Kidney (tissue), 14 donors: ENCODE results near the gene LAMA5. TPM values are rescaled to one million over a fixed set of nuclear protein-coding genes. Genes with fewer than 3 reads are reported as not detected.

Experiments used
- DNase-seq, 5 donors: peaks; one replicate each; pipeline ENCODE4 v3.0.0-alpha.2; 2013 to 2020
- FAIRE-seq: peaks from 2 replicates; lab custom pipeline; 2012; peaks lifted over from hg19 to GRCh38; lab: Jason Lieb, UNC
- H3K27ac ChIP-seq, 2 donors: one replicate each; pipeline ENCODE4 v1.7.0; 2013; ENCODE audit warnings: low read depth in 2 of 2, low read length in 2 of 2, inconsistent platforms in 1 of 2
- H3K27me3 ChIP-seq: one replicate; pipeline ENCODE4 v1.7.1; 2013; ENCODE audit warnings: low read length, inconsistent platforms; ENCODE audit not compliant: control insufficient read depth, insufficient read depth
- H3K36me3 ChIP-seq, 3 donors: one replicate each; pipeline versions ENCODE4 v1.7.0 to v1.7.1; 2013; ENCODE audit warnings: low read length in 3 of 3, control low read depth in 1 of 3, inconsistent platforms in 1 of 3; ENCODE audit not compliant: insufficient read depth in 3 of 3, control insufficient read depth in 2 of 3
- H3K4me1 ChIP-seq, 3 donors: one replicate each; pipeline versions ENCODE4 v1.7.0 to v1.7.1; 2013; ENCODE audit warnings: low read length in 3 of 3, inconsistent platforms in 1 of 3, low read depth in 1 of 3; ENCODE audit not compliant: control insufficient read depth in 2 of 3, insufficient read depth in 2 of 3
- H3K4me3 ChIP-seq, 3 donors: one replicate each; pipeline versions ENCODE4 v1.7.0 to v1.8.1; 2013; ENCODE audit warnings: low read length in 3 of 3, control low read depth in 1 of 3, inconsistent platforms in 1 of 3
- H3K9ac ChIP-seq, 3 donors: one replicate each; pipeline versions ENCODE4 v1.7.0 to v1.7.1; 2013; ENCODE audit warnings: low read length in 3 of 3, control low read depth in 1 of 3, inconsistent platforms in 1 of 3
- H3K9me3 ChIP-seq, 3 donors: one replicate each; pipeline versions ENCODE4 v1.7.0 to v1.7.1; 2013; ENCODE audit warnings: low read length in 3 of 3, control low read depth in 1 of 3, inconsistent platforms in 1 of 3; ENCODE audit not compliant: control insufficient read depth in 2 of 3, insufficient read depth in 1 of 3
- intact Hi-C: fragments of 100-400 bp; cut with DNase I; formaldehyde crosslinking; loops from one replicate; pipeline ENCODE4 v1.11.1; 2022
- polyA plus RNA-seq: library from polyadenylated mRNA; stranded (reverse); fragments of 350-450 nt; fragmentation: Illumina TruSeq; extraction: RNeasy Lipid Tissue Mini Kit (QIAGEN cat#74804); gene quantifications from one replicate; pipeline ENCODE4 v1.2.3, GENCODE V29; 2014; ENCODE audit warnings: low read depth, low replicate concordance; ENCODE audit not compliant: insufficient read depth
- total RNA-seq: library from RNA; stranded (reverse); fragmentation: NEBNext Ultra II Directional; extraction: Animal tissue kit (Norgen Biotek cat#: 25700); gene quantifications from one replicate; pipeline ENCODE4 v1.2.1, GENCODE V29; 2021
- TF ChIP-seq, protein P1 (sequence below): IDR thresholded peaks from 3 replicates; pipeline ENCODE4 v1.5.1; 2012; ENCODE audit warnings: mild to moderate bottlenecking, moderate library complexity, borderline replicate concordance; ENCODE audit not compliant: insufficient read depth; ENCODE audit errors: extremely low read depth
- donor health status: control.
- donor health status: control.
- donor health status: control.
- donor health status: control.
- donor health status: control.
- donor health status: DM: yes; HTN: yes; CAD: no.
- donor health status: Normal renal cell carcinoma (clear cell type).

The LAMA5 gene
- total and polyA plus RNA-seq, 2 donors from 2014 or later = 94.0 to 342 TPM

DNA sequence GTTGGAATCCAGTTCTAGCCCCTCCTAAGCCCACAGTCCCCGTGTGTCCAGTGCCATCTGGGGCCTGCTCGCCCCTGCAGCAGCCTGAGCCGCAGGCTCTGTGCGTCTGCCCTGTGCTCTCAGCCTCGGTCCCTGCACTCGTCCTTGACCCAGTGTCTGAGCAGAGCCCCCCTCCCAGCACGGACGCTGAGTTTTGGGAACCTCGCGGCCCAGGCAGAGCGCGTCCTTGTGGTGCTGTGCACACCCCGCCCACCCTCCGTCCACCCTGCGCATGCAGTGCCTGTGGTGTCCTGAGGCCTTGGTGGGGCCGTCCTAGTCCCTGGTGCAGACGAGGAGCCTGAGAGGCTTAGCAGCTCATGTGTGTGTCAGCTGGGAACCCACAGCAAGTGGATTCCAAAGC, 97.2 kb downstream of the LAMA5 start:
- DNase-seq = no peak
- Histone ChIP-seq H3K9ac (no peak overlapping the region), H3K4me3 (no peak overlapping the region), H3K27me3 (no peaks in the 10 kb centered on the region), H3K27ac (no peak overlapping the region), H3K9me3 (no peaks in the 10 kb centered on the region), H3K36me3 (peaks cover 6 to 27% (median 16%) of the 10 kb centered on the region in 3 donors), H3K4me1 (no peaks in the 10 kb centered on the region)
- TF ChIP-seq, protein P1, sequence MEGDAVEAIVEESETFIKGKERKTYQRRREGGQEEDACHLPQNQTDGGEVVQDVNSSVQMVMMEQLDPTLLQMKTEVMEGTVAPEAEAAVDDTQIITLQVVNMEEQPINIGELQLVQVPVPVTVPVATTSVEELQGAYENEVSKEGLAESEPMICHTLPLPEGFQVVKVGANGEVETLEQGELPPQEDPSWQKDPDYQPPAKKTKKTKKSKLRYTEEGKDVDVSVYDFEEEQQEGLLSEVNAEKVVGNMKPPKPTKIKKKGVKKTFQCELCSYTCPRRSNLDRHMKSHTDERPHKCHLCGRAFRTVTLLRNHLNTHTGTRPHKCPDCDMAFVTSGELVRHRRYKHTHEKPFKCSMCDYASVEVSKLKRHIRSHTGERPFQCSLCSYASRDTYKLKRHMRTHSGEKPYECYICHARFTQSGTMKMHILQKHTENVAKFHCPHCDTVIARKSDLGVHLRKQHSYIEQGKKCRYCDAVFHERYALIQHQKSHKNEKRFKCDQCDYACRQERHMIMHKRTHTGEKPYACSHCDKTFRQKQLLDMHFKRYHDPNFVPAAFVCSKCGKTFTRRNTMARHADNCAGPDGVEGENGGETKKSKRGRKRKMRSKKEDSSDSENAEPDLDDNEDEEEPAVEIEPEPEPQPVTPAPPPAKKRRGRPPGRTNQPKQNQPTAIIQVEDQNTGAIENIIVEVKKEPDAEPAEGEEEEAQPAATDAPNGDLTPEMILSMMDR = no peak
- FAIRE-seq = no peak
- intact Hi-C loops = no loop called here

DNA sequence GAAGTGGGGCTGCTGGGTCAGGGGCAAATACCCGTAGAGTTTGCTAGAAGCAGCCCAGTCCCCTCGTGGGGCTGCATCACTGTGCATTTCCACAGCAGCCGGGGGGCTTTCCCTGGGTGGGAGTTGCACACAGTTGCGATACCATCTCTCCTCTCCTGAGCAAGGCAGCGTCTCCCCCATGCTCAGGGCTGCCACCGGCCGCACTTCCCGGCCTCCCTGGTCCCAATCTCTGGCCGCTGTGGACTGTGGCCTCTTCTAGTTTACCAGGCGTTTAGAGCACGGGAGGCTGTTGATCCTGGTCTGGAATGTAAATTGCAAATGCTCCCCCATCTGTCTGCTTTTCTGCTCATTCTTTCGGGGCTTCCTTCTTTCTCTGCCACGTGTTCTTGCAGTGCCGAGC, 97.7 kb downstream of the LAMA5 start:
- FAIRE-seq (no peak), DNase-seq (no peak)
- Histone ChIP-seq H3K9ac (no peak overlapping the region), H3K27ac (no peak overlapping the region), H3K36me3 (peaks cover 6 to 27% (median 20%) of the 10 kb centered on the region in 3 donors), H3K4me1 (no peaks in the 10 kb centered on the region), H3K27me3 (no peaks in the 10 kb centered on the region), H3K4me3 (no peak overlapping the region), H3K9me3 (no peaks in the 10 kb centered on the region)
- intact Hi-C loops = no loop called here
- TF ChIP-seq, protein P1 = no peak

DNA sequence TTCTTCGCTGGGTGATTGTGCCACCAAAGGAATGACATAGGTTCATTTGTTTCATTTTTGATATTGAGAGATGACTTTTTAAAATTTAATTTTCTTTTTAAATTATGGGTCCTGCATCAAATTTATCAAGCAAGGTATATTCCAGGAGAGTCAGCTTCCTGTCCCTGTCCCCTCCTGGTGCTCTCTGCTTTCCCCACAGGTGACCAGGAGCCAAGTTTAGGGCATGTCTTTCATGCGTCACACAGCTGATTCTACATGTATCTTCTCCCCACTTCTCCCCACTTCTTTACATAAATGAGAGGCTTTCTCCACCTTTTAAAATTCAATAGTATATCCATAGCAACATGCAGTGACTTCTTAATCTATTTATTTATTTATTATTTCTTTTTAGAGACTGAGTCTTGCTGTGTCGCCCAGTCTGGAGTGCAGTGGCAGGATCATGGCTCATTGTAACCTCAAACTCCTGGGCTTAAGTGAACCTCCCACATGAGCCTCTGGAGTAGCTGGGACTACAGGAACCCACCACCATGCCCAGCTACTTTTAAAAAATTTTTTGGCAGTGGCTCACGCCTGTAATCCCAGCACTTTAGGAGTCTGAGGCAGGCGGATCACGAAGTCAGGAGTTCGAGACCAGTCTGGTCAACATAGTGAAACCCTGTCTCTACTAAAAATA, 98.7 kb downstream of the LAMA5 start:
- peaks cover 6 to 20% (median 19%) of the 10 kb centered on the region in 3 donors for H3K36me3 ChIP-seq
- no peak overlapping the region for H3K9ac ChIP-seq

More for the DNA sequence above, 98.7 kb downstream of the LAMA5 start:
- Histone ChIP-seq H3K4me1 (no peaks in the 10 kb centered on the region), H3K27me3 (no peaks in the 10 kb centered on the region), H3K9me3 (no peaks in the 10 kb centered on the region), H3K27ac (no peak overlapping the region), H3K4me3 (no peak overlapping the region)
- DNase-seq = no peak
- intact Hi-C loops = no loop called here
- TF ChIP-seq, protein P1 = no peak
- no peak for FAIRE-seq
